ENCODE data around the gene PPP1R26.
A peak's percentile ranks its signal among the peaks of the same experiment; 100 is the strongest.
"Not testable (repeated sequence)": the region's sequence is repeated elsewhere in the genome, so short reads cannot be mapped to it uniquely, and the experiment has no call there.

Gene PPP1R26, protein sequence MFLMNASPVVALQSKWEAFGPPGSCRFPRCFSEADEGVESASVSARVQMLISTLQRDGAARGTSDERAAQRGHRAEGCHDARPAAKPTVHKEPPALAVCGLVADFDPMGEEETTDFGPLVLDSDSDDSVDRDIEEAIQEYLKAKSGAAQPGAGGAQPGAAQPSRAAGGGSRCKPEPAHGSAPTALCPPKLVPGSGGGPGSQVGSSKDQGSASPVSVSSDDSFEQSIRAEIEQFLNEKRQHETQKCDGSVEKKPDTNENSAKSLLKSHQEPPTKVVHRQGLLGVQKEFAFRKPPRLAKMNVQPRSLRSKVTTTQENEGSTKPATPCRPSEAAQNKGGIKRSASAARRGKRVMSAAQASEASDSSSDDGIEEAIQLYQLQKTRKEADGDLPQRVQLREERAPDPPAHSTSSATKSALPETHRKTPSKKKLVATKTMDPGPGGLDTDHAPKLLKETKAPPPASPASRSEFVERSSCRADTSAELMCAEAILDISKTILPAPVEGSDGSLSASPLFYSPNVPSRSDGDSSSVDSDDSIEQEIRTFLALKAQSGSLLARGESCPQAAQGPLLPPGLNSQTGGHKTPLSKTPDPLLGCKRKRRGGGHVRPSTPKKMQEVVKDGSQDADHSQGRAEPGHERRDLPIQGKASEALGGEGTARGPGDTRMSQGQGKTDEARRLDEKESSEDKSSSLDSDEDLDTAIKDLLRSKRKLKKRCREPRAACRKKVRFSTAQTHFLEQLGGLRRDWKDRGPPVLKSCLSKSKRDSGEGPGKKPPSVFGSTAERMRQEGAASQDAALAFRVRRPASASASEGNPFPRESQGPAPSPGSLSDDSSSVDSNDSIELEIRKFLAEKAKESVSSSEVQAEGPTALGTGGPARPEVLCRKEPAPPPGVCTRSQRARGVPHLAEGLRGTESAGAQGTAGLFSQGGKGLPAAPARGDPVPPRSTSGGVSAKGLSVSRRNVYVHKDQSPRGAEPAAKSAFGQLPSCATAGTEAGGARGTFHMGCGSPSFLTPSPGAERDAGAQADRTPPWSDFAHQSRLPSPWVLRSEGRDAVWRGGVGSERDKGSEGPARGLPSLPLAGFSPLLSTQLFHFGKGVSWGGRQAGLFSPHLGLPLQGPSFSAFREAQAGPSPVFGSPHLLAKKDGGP (N-terminal part only)

GRCh38 chr9:135479469-135480052 is at the start of gene PPP1R26:
PPP1R26 (plus strand) TSS chr9:135479782; CDS start chr9:135484511, 4,729 bp downstream.
- peak in 11 of 42 donors; percentile 19 to 68 (median 29) for DNase-seq
- intact Hi-C loops (cut with DNase I): no loop called here

DNA sequence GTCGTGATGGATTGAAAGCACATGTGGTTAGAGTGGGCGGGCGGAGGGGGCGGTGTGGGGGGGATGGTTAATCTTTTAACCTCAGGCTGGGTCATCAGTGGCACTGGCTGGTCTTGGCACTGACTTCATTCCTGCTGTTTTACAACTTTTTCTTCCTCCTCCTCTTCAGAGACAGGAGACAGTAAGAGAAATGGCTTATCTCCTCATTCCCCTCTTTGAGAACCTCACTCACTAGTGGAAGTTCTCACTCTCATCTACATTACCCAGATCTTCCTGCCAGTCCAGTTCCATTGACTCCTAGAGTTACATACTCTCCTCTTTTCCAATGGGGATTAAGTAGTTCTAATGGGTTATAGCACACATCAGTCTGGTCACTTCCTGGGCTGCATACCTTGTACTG is 42.3 kb upstream of the PPP1R26 start:
- intact Hi-C loops (cut with DNase I): no loop called here
- no peak for DNase-seq

GRCh38 chr9:135437696-135438095 is 41.9 kb upstream of the PPP1R26 start:
- intact Hi-C loops (cut with DNase I): not testable (repeated sequence)
- peak in 1 of 42 donors; percentile 2 for DNase-seq

- intact Hi-C loops (cut with DNase I): not testable (repeated sequence)
- DNase-seq: peak in 1 of 42 donors; percentile 16
These were observed 40.9 kb upstream of the PPP1R26 start for GRCh38 chr9:135438581-135439232.

- intact Hi-C loops (cut with DNase I); DNase-seq: not testable (repeated sequence)
These were observed 40.1 kb upstream of the PPP1R26 start for GRCh38 chr9:135439514-135439913.

GRCh38 chr9:135439916-135440315 is 39.7 kb upstream of the PPP1R26 start:
- DNase-seq: no peak
- intact Hi-C loops (cut with DNase I): no loop called here

GRCh38 chr9:135440620-135441019 is 39.0 kb upstream of the PPP1R26 start:
- DNase-seq: no peak
- intact Hi-C loops (cut with DNase I): no loop called here

- DNase-seq: peak in 2 of 42 donors; percentile 8 to 24
These were observed 38.2 kb upstream of the PPP1R26 start for GRCh38 chr9:135441105-135442071.

DNA sequence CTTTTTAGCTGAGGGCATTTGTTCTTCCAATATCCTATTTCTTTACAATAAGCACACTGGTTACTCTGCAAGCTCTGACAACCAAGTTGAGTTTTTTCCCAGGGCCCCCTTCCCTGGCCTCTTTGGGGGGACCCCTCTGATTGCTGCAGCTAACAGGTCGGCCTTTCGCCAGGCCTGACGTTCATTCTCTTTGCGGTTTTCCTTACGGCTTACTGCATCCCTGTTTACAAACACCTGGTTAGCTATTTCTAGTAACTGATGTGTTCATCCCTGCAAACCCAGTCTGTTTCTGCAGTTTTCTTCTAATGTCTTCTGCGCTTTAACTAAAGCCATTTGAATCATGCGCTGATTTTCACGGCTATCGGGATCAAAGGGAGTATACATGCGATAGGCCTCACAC is 37.5 kb upstream of the PPP1R26 start:
- intact Hi-C loops (cut with DNase I): no loop called here
- peak in 1 of 42 donors; percentile 1 for DNase-seq

More at GRCh38 chr9:135441105-135442071, 38.2 kb upstream of the PPP1R26 start:
- intact Hi-C loops (cut with DNase I): not testable (repeated sequence)

DNA sequence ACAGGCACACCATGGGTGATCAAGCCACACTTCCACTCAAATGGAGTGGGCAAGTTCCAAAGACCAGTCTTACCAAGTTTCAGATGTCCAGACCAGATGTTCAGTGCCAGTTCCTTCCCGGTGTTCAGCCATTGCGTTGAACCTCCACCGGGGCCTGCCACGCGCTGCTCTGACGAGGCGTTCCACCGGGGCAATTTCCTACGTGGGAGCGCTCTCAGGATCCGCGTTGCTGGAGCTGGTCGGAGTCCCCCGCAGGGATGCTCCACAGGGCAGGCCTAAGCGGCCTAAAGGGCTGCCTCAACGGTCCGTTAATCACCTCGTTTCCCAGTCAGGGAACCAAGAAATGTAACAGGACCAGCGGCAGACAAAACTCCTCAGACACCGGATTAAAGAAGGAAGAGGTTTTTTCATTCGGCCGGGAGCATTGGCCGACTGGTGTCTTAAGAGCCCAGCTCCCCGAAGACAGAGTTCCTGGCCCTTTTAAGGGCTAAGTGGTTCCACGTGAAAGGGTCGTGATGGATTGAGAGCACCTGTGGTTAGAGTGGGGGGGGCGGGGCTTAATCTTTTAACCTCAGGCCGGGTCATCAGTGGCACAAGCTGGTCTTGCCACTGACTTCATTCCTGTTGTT is 35.7 kb upstream of the PPP1R26 start:
- DNase-seq: no peak

DNA sequence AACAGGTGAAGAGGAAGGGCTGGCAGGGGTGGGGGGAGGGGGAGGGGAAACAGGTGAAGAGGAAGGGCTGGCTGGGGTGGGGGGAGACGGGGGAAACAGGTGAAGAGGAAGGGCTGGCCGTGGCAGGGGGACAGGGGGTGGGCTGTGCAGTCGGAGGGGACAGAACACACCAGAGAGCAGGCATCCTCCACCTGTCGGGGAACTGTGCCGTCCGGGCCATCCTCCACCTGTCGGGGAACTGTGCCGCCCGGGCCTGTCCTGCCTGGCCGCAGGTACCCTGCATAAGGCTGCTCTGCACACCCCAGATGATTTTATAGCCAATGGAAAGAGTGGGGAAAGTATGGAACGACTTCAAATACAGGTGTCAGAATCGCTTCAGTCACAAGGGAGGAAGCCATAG is 32.5 kb upstream of the PPP1R26 start:
- intact Hi-C loops (cut with DNase I): no loop called here
- peak in 2 of 42 donors; percentile 2 to 9 for DNase-seq

More for the DNA sequence above, 35.7 kb upstream of the PPP1R26 start:
- intact Hi-C loops (cut with DNase I): no loop called here

- peak in 2 of 42 donors; percentile 2 to 32 for DNase-seq
- intact Hi-C loops (cut with DNase I): no loop called here
These were observed 30.9 kb upstream of the PPP1R26 start for GRCh38 chr9:135448663-135449100.

DNA sequence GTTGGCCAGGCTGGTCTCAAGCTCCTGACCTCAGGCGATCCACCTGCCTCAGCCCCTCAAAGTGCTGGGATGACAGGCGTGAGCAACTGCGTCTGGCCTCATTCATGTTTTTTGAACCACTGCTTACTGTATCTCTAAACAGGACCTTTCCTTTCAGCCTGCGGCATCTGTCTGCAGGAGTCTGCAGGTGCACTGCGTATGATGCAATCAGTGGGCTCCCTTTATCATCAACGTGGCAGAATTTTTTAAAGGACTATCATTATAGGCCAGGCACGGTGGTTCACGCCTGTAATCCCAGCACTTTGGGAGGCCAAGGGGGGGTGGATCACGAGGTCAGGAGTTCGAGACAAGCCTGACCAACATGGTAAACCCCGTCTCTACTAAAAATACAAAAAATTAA is 30.1 kb upstream of the PPP1R26 start:
- intact Hi-C loops (cut with DNase I): not testable (repeated sequence)
- DNase-seq: peak in 1 of 42 donors; percentile 25

DNA sequence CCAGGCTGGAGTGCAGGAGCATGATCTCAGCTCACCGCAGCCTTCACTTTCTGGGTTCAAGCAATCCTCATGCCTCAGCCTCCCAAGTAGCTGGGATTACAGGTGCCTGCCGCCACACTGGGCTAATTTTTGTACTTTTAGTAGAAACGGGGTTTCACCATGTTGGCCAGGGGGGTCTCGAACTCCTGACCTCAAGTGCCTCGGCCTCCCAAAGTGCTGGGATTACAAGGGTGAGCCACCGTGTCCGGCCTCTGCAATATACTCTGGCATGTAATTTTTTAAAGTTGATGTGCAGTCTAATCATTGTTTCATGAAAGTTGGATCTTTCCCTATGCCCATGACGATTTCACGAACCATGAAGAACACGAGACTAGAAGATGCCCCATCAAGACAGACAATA is 28.6 kb upstream of the PPP1R26 start:
- peak in 2 of 42 donors; percentile 5 to 12 for DNase-seq

DNA sequence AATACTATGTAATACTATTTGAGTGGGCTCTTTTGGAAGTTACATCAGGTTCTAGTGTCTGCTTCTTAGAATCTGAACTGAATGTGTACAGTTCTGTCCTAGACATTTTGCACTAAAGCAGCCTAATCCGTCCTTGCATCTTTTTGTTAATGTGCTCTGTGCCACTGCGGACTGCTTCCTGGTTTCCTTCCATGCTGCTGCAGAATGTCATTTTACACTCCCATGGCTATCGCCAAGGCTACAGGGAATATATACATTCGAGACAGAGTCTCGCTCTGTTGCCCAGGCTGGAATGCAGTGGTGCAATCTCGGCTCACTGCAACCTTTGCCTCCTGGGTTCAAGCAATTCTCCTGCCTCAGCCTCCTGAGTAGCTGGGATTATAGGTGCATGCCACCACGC is 27.7 kb upstream of the PPP1R26 start:
- intact Hi-C loops (cut with DNase I): not testable (repeated sequence)
- peak in 1 of 42 donors; percentile 3 for DNase-seq

More for the DNA sequence above, 28.6 kb upstream of the PPP1R26 start:
- intact Hi-C loops (cut with DNase I): no loop called here

GRCh38 chr9:135454737-135455136 is 24.8 kb upstream of the PPP1R26 start:
- DNase-seq: no peak
- intact Hi-C loops (cut with DNase I): no loop called here

All from head of caudate nucleus (tissue), 42 donors.